HG03095 (cell line): ENCODE measurements around the gene ERVV-1.
"Not testable (repeated sequence)": the region's sequence is repeated elsewhere in the genome, so short reads cannot be mapped to it uniquely, and the experiment has no call there.

Experiments used
- ATAC-seq: cut with Tn5 transposase; IDR thresholded peaks from one replicate; pipeline ENCODE4 v1.9.1; 2021; ENCODE audit warnings: moderate library complexity; ENCODE audit not compliant: unreplicated experiment

Gene ERVV-1, protein sequence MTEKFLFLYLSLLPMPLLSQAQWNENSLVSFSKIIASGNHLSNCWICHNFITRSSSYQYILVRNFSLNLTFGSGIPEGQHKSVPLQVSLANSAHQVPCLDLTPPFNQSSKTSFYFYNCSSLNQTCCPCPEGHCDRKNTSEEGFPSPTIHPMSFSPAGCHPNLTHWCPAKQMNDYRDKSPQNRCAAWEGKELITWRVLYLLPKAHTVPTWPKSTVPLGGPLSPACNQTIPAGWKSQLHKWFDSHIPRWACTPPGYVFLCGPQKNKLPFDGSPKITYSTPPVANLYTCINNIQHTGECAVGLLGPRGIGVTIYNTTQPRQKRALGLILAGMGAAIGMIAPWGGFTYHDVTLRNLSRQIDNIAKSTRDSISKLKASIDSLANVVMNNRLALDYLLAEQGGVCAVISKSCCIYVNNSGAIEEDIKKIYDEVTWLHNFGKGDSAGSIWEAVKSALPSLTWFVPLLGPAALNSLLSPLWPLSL

GRCh38 chr19:53013621-53014020 lies at the start of gene ERVV-1:
ERVV-1 (plus strand) TSS chr19:53013921; CDS start chr19:53014091, 170 bp downstream.
- no peak for ATAC-seq

DNA sequence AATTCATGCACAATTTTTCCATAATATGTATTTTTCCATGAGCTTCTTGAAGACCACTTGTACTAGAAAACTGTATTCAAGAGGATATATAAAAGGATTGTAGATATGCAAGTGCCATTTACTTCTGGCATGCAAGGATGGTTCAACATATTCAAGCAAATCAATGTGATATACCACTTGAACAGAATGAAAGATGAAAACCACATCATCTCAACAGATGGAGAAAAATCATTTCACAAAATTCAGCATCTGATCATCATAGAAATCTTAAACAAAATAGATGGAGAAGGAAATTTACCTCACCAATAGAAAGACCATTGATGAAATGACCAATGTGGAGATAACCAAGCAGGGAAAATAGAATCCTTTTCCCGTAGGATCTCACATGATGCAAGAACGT lies 45.9 kb upstream of the ERVV-1 start:
- no peak for ATAC-seq

GRCh38 chr19:52981329-52981728 lies 32.4 kb upstream of the ERVV-1 start:
- ATAC-seq, result no peak

DNA sequence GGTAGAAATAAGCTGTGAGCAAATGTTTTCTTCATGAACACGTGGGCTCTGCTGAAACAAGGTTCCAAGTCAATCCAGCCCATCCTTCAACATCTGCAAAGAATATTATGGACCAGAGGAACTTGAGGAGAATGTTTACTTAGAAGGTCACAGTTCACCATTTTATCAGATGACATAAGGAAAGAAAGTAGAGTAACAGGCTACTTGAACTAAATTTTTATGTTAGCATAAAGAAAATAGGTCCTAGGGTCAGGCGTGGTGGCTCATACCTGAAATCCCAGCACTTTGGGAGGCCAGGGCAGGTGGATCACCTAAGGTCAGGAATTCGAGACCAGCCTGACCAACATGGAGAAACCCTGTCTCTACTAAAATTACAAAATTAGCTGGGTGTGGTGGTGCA lies 30.6 kb upstream of the ERVV-1 start:
- not testable (repeated sequence) for ATAC-seq

- ATAC-seq, result no peak
Observed at GRCh38 chr19:52987221-52987620, 26.5 kb upstream of the ERVV-1 start.

- ATAC-seq, result no peak
Observed at GRCh38 chr19:52988506-52988905, 25.2 kb upstream of the ERVV-1 start.

GRCh38 chr19:52990759-52991418 lies 22.8 kb upstream of the ERVV-1 start:
- no peak for ATAC-seq

DNA sequence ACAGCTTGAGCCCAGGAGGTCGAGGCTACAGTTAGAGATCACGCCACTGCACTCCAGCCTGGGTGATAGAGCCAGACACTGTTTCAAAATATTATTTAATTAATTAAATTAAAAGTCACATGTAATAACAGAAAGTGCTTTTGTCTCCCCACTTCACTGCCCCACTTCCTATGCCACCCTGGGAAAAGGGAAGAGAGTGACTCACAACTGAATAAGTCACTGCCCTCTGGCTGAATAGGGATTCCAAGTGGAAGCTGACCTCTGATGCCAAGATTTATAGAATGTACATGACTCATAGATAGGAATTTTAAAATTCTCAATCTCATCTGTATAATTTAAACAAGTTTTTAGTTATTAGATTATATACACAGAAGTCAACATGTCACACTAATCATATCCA lies 22.2 kb upstream of the ERVV-1 start:
- no peak for ATAC-seq

- no peak for ATAC-seq
Observed at GRCh38 chr19:52992109-52993004, 21.4 kb upstream of the ERVV-1 start.

- no peak for ATAC-seq
Observed at GRCh38 chr19:52993342-52994178, 20.2 kb upstream of the ERVV-1 start.

- no peak for ATAC-seq
Observed at GRCh38 chr19:52995711-52996110, 18.0 kb upstream of the ERVV-1 start.

DNA sequence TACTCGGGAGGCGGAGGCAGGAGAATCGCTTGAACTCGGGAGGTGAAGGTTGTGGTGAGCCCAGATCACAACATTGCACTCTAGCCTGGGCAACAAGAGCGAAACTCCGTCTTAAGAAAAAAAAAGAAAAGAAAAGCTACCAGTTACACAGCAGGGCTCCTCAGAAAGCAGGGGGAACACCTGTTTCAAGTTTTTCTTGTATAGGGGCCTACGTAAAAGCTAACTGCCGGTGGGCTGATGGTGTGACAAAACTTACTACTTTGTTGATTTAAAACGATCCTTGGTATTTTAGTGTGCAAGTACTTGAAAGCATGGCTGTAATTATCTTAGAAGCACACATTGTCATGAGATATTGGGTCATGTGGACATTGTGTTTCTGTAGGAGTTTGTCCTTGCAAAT lies 15.7 kb upstream of the ERVV-1 start:
- ATAC-seq, result no peak

DNA sequence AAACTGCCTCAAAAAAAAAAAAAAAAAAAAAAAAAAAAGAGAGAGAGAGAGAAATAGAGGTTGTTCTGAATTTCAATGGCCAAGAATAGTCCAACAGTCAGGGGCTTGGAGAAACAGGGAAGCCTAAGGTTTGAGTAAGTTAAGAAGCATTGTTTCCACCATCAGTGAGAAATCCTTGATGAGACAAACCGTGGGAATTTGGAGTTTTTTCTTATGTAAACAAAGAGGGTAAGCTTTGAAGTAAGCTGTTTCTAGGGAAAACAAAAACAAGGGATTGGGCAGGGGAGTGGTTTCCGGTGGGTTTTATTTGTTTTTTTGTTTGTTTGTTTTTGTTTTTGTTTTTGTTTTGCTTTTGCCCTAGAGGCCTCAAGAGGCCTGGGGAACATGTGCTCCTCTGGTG lies 11.2 kb upstream of the ERVV-1 start:
- ATAC-seq, result no peak

DNA sequence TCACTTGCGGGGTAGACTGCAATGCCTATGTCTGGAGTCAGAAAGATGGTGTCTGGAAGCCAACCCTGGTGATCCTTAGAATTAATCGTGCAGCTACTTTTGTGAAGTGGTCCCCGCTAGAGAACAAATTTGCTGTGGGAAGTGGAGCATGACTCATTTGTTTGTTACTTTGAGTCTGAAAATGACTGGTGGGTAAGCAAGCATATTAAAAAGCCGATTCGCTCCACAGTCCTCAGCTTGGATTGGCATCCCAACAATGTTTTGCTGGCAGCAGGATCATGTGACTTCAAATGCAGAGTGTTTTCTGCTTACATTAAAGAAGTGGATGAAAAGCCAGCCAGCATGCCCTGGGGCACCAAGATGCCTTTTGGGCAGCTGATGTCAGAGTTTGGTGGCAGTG lies 9.5 kb upstream of the ERVV-1 start:
- ATAC-seq, result no peak

DNA sequence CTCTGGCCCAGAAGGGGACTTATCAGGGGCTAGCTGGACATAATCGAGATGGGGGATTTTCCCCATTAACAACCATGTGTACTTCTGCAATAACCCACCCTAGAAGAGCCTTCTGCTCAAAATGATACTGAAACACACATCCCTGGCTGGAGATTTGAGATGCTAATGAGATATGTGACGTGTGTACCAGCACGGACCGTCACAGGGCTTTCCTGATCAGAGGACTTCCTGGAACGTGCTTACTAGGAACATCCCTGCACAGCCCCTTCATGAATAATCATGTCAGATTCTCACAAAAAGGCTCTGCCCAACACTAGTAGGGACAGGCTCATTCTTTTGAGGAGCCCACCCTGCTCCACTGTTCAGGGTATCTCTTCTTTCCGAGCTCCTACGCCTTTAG lies 6.5 kb upstream of the ERVV-1 start:
- ATAC-seq, result no peak

DNA sequence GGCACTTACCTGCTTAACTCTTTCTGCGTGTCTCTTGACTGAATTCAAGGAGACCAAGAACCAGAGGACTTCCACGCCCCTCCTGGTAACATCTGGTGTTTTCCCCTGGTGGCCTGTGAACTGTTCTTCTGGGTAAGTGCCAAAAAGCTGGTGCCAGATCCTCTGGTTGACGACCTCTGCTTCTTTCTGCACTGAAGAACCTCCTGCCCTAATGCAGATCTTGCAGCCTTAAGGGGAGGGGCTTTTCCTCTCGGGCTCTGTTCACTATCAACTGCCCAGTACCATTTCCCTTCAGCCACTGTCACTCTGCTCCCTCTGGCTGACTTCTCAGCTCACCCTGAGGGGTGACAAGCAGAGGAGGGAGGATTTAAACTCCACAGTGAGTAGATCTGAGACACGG lies 6.1 kb upstream of the ERVV-1 start:
- ATAC-seq, result no peak

DNA sequence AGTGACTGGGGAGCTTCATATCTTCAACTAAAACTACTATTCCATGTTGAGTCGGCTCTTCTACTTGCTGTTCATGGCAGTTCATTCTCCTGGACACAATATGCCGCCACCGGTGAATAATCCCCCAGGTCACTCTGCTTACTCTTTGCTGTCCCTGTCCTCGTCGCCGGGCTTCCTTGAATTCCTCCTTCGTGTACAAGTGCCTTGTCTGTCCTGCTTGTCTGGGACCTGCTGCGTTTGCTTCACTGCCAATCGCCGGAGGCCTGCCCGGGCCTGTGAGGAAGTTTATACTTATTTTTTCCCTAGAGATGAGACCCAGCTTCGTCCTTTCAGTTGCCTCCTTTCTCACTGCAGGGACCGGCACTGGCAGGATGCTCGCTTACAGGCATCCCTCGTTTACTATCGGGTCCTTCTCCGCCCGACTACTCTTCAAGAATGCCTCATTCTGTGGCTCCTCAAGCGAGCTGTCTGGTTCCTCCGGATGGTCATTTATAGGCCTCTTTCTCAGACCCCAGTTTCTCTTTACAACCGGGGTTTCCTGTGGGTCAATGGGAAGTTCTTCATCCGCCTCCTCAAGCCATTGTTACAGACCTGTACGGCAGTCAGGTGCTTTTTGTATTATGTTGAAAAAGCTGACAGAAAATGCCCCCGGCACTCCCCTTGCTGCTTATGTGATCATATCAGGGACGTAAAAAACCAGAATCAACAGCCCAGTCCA lies 5.5 kb upstream of the ERVV-1 start:
- ATAC-seq, result no peak

GRCh38 chr19:53010494-53010893 lies 3.2 kb upstream of the ERVV-1 start:
- ATAC-seq, result no peak

GRCh38 chr19:53012006-53012405 lies 1.7 kb upstream of the ERVV-1 start:
- ATAC-seq, result no peak

DNA sequence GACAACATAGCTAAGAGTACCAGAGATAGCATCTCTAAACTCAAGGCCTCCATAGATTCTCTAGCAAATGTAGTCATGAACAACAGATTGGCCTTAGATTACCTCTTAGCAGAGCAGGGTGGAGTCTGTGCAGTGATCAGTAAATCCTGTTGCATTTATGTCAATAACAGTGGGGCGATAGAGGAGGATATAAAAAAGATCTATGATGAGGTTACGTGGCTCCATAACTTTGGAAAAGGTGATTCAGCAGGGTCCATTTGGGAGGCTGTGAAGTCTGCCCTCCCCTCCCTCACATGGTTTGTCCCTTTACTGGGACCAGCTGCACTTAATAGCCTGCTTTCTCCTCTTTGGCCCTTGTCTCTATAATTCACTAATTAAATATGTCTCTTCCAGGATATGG lies 1.4 kb downstream of the ERVV-1 start:
- no peak for ATAC-seq
